Glutamatergic neuron (in vitro differentiated cells): Measurements from ENCODE around the gene EFEMP1. TPM values are rescaled to one million over a fixed set of nuclear protein-coding genes. Genes with fewer than 3 reads are reported as not detected.

Source experiments
- DNase-seq: peaks from one replicate; pipeline ENCODE4 v3.0.0; 2022
- H3K27ac Mint-ChIP-seq: one replicate; pipeline ENCODE4 v1.8.0; 2020; ENCODE audit warnings: mild to moderate bottlenecking, mixed read lengths, inconsistent platforms; ENCODE audit not compliant: unreplicated experiment
- H3K27me3 Mint-ChIP-seq: one replicate; pipeline ENCODE4 v1.8.0; 2020; ENCODE audit warnings: mild to moderate bottlenecking, moderate library complexity, mixed read lengths, inconsistent platforms; ENCODE audit not compliant: unreplicated experiment
- H3K36me3 Mint-ChIP-seq: one replicate; pipeline ENCODE4 v1.8.0; 2020; ENCODE audit warnings: mild to moderate bottlenecking, mixed read lengths, inconsistent platforms; ENCODE audit not compliant: unreplicated experiment
- H3K4me1 Mint-ChIP-seq: one replicate; pipeline ENCODE4 v1.8.0; 2020; ENCODE audit warnings: mild to moderate bottlenecking, low read depth, mixed read lengths, inconsistent platforms; ENCODE audit not compliant: unreplicated experiment
- H3K4me3 Mint-ChIP-seq: one replicate; pipeline ENCODE4 v1.8.0; 2020; ENCODE audit warnings: mild to moderate bottlenecking, mixed read lengths, inconsistent platforms; ENCODE audit not compliant: unreplicated experiment
- H3K9me3 Mint-ChIP-seq: one replicate; pipeline ENCODE4 v1.8.0; 2020; ENCODE audit warnings: mild to moderate bottlenecking, moderate library complexity, mixed read lengths, inconsistent platforms; ENCODE audit not compliant: unreplicated experiment
- CTCF ChIP-seq: fragments of 200-600 bp; sonication (generic); IDR thresholded peaks from one replicate; pipeline ENCODE4 v1.5.0; 2021; ENCODE audit not compliant: partially characterized antibody, unreplicated experiment
- total RNA-seq: library from RNA; stranded (reverse); fragmentation: NEBNext Ultra II Directional; extraction: Animal tissue kit (Norgen Biotek cat#: 25700); gene quantifications from one replicate; pipeline ENCODE4 v1.2.1, GENCODE V29; 2021; ENCODE audit not compliant: unreplicated experiment

EFEMP1 gene
- total RNA-seq, 1 donor from 2014 or later, result 1.2 TPM

GRCh38 chr2:55918856-55919255 lies 4.7 kb downstream of the EFEMP1 start:
- no peaks in the 10 kb centered on the region for H3K9me3 Mint-ChIP-seq
- DNase-seq, result no peak
- TF ChIP-seq CTCF, result no peak
- H3K27ac Mint-ChIP-seq, result no peak overlapping the region
- peaks cover 4% of the 10 kb centered on the region for H3K27me3 Mint-ChIP-seq
- H3K4me3 Mint-ChIP-seq, result no peak overlapping the region
- peaks cover 2% of the 10 kb centered on the region for H3K4me1 Mint-ChIP-seq
- no peaks in the 10 kb centered on the region for H3K36me3 Mint-ChIP-seq

DNA sequence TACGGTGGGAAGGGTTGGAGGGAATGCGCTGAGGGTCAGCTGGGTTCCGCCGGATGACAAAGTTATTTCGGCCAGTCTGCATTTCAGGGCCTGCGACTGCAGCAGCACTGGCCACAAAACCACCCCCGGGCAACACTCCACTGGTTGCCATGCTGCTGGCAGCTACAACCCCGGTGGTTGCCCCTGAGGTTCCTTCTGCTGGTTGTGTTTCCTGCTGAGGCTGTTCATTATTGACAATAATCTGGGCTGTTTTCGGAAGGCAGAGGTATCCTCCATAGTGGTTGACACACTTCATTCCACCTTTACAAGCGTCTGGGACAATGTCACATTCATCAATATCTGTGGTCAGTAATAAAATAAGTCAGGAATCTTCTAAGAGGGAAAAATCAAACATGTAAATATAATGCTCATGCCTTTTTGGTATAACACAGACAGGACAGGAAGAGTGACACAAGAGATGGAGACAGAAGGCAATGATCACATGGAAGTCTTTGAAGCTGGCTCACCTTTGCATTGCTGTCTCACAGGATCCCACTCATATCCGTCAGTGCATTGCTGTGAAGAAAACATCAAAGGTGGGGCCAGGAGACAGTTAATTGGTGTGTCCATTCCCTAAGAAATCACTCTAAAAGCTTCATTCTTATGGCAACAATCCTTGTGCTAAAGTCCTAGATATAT lies 5.7 kb downstream of the EFEMP1 start:
- H3K4me1 Mint-ChIP-seq, result peaks cover 2% of the 10 kb centered on the region
- no peaks in the 10 kb centered on the region for H3K36me3 Mint-ChIP-seq
- DNase-seq, result no peak
- no peaks in the 10 kb centered on the region for H3K9me3 Mint-ChIP-seq
- TF ChIP-seq CTCF, result no peak
- peaks cover 4% of the 10 kb centered on the region for H3K27me3 Mint-ChIP-seq
- H3K4me3 Mint-ChIP-seq, result no peak overlapping the region
- H3K27ac Mint-ChIP-seq, result no peak overlapping the region

DNA sequence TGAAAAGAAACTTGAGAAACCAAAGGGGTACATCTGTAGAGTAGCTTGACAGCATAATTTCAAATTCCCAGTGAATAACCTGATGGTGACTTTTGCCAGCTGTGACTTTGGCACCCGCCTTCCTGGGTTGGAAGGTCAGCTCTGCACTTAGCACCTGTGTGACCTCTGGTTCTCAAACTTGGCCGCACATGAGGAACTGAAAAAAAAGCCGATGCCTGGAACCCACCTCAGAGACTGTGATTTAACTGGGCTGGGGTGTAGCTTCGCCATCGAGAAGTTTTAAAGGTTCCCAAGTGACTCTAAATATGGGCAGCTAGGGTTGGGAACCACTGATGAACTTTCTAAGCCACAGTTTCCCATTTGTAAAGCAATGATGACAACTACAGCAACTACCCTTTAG lies 6.5 kb downstream of the EFEMP1 start:
- Mint-ChIP-seq H3K36me3 (no peaks in the 10 kb centered on the region), H3K9me3 (no peaks in the 10 kb centered on the region), H3K27ac (no peak overlapping the region), H3K4me3 (no peak overlapping the region), H3K27me3 (peaks cover 2% of the 10 kb centered on the region), H3K4me1 (no peaks in the 10 kb centered on the region)
- DNase-seq, result no peak
- no peak for TF ChIP-seq CTCF

GRCh38 chr2:55916473-55917049 lies 7.0 kb downstream of the EFEMP1 start:
- Mint-ChIP-seq H3K27me3 (no peaks in the 10 kb centered on the region), H3K4me1 (no peaks in the 10 kb centered on the region), H3K4me3 (no peak overlapping the region), H3K36me3 (no peaks in the 10 kb centered on the region), H3K27ac (no peak overlapping the region), H3K9me3 (no peaks in the 10 kb centered on the region)
- DNase-seq, result no peak
- TF ChIP-seq CTCF, result no peak

DNA sequence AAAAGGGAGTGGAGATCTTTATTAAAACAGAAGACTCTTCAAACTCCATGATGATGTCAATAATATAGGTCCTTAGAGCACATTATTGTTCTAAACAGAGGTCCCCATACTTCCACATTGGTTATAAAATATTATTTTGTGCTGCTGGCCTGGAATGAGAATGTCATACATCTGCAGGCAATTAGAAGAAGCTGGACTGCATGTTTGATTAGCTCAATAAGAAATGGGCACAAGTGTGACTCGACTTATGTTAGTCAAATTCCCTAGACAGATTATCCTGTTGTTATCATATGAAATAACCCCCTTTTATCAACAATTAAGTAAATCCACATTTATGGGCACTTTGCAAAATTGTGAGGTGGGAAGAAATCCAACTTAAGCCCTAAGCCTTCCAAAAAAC lies 8.8 kb downstream of the EFEMP1 start:
- Mint-ChIP-seq H3K9me3 (no peaks in the 10 kb centered on the region), H3K4me1 (no peaks in the 10 kb centered on the region), H3K4me3 (no peak overlapping the region), H3K27me3 (no peaks in the 10 kb centered on the region), H3K36me3 (no peaks in the 10 kb centered on the region), H3K27ac (no peak overlapping the region)
- no peak for TF ChIP-seq CTCF
- no peak for DNase-seq
